ENCODE results near the gene EFNA3.

The EFNA3 gene

DNA sequence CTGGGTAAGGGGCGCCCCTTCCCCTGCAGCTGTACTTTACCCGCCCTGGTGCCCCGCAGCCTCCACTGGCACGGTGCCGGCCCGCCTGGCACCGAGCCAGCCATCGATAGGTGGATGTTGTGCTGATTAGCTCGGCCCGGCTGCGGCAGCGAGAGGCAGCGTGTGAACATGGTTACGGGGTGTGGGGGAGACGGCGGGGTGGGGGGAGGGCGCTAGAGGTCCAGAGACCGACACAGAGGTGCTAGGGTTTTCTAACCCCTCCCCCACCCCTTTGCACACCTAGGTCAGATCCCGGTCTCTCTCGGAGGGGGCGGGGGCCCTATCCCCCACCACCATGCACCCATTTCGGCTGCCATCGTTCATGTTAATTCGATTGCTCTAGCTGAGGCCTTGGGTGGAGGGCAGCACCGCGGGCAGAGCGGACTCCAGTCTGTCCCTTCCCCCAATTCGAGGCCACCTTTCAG is 8.4 kb upstream of the EFNA3 start:
- no peak for DNase-seq

DNA sequence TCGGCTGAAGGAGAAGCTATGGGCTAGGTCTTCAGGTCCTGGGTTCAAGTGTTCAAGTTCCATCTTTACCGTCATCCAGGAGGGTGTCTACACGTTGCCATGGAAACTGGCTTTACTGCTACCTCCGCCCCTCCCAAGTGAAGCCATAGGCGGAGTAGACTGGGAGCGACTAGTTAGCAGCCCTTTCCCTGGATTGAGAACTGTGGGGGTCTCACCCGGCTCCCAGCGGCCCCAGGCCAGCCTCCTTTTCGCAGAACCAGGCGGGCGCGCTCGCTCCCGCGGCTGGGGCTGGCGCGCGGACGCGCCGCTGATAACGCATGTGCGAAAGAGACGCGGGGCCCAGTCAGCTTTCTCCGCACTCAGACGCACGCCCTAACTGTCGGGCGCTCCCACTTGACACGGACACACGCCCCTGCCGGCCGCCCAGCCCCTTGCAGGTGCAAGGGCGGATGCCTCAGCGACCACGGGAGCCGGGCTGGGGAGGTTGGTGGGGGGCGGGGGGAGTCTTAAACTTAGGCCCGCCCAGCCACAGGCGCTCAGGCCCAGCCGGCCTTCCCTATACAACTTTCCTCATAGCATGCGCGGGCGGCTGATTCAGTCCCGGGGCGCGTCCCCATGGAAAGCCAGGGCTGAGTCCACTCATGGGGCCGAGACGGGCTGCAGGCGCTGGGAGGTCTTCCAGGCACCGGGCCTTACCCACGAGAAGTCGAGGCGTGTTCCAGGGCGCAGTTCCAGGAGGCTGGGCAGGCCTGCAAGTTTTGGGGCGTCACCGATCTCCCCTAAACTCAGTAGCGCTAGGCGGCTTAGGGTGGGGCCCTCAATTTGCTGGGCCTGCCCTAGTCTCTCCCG is 7.7 kb upstream of the EFNA3 start:
- DNase-seq: no peak

DNA sequence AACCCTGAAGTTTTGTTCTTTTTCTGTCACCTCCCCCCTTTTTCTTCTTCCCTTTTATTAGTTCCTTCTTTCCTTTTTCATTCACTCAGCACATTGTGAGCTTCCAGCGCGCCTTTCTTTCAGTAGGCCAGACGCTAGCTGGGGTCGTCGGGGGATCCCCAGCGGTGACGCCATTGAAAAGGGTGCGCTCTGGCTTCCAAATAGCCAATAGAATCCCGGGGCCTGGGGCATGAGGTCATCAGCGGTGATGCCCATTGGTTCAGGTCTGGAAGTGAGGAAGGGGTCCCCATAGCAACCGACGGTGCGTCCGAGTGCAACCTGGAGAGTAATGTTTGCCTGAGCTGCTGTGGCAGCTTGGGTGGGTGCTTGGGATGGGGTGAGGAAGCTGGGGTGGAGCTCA is 6.9 kb upstream of the EFNA3 start:
- DNase-seq: no peak

DNA sequence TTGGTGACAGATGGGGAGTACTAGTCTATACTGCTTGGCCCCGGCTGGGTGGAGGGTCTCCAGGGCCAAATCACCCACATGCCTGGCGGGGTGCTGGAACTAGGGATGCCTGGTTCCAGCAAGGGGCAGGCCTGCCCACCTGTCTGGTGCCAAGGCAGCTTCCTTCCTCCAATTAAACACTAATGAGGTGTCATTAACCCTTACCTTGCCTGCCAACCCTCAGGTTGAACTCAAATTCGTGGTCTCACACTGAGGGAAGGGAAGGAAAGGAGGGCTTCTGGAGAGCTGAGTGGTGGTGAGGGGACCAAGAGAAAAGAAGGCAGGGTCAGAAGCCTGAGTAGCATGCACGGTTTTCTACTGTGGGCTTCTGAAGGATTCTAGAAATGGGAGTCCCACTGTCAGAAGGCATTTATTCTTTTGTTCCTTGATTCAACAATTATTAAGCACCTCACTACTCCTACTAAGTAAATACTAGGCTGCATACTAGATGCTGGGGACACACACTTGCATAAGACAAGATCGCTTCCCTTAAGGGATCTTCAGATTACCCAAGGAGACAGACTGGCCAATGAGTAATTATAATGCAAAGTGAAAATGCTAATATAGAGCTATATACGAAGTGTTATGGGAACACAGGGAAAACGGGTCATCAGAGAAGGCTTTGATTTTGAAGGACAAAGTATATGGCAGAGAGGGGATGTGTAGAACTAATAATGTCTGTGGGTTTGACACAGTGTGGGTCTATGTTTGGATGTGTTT is 5.9 kb upstream of the EFNA3 start:
- DNase-seq: no peak

DNA sequence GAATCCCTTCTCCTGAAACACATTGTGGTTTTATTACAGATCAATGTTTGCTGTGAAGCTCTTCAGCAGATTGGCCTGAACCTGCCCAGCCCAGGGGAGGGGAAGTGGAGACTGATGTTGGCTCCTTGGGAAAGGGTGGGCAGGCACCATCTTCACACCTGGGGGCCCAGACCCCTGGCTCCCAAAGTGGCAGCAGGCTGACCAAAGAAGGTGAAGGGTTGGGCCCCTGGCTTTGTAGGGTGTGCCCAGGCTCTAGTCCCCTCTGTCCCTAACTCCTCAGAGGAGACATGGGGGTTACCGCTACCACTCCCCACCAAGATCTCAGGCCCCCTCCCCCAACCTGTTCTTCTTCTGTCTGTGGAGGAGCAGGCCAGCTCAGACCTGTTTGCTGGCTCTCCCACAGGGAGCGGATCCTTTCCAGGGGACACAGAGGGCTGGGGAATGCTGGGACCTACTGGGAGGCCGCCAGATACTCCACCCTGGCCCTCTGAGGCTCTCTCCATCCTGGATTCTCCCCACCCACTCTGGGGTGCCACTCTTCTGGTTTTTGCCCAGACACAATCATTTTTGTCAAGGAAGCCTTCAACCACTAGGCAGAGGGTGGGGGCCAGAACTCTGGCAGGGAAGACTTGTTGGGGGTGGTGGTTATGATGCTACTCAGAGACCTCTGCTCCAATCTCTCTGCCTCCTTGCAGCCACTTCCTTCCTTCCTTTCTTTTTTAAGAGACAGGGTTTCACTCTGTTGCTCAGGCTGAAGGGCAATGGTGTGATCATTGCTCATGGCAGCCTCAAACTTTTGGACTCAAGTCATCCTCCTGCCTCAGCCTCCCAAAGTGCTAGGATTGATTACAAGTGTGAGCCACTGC is 5.0 kb upstream of the EFNA3 start:
- no peak for DNase-seq

DNA sequence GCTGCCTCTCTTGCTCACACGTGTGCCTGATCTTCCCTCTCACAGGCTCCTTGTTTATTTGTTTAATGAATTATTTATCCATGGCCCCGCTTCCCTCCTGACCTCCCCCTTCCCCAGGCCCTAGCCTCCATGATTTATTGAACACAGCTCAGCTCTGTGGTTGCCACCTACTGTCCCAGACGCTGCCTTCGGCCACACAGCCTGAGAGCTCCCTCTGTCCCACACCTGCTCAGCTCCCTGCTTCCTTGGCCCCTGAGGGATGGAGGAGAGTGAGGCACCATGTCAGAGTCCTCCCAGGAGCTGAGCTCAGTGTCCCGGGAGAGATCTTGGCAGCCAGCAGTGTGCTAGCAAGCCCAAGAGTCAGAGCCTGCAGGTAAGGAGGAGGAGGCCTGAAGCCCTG is 3.1 kb upstream of the EFNA3 start:
- DNase-seq: no peak

DNA sequence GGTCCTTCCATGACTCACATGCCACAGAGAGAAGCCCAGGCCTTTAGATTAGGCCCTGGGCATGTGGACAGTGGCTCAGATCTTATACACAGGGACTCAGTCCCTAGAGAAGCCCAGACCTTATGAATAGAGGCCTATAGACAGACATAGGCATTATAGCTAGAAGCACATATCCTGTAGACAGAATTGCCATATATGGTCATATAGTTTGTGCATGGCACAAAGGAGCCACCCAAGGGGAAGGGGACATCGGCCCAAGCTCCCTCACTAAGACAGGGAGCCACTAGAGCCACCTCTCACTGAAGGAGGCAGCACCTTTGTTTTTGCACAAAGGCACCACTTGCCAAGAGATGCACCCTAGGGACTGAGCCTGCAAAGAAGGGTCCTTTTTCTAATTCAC is 2.3 kb upstream of the EFNA3 start:
- DNase-seq: no peak

DNA sequence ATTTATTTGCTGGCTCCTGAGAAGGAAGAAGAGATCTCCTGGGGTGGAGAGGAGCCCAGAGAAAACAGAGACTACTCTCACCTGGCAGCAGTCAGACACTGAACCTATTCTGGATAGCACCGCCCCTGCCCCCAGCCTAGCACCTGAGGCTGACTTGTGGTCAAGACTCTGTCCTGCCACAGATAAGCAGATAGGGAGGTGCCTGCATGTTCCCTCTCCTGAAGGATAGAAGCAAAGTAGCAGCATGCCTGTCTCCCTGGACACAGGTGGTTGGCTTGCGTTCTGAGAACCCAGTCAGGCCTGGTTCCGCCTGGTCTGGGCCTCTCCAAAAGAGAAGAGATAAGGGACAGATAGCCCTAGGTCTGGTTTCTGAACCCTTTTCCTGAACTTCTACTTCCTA is 1.3 kb upstream of the EFNA3 start:
- no peak for DNase-seq

DNA sequence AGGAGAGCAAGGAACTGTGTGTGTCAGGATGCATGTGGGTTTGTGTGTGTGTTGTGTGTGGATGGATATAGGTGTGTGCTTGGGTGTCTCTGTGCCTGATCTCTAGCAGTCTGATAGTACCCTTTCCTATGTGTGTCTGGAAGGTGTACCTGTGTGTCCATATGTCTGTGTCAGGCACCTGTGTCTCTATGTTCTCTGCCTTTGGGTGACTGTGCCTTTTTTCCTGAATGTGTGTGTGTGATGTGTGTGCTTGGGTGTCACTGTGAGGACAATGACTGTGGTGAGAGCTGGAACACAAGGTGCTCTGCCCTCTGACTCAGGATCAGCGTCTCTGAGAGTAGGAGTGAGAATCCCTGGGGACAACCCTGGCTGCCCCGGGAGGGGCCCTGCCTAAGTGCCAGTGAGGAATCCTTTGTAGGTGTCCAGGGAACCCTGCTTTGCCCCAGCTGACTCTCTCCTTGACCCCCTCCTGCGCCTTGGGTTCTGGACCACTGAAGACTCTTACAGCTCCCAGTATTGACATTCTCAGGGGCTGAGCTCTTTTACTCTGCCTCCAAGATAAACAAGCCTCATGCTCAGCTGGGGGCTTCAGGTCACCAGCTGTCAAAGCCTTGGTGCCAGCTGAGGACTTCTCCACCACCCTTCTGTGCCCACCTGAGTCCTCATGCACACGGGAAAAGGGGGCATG is 735 bp upstream of the EFNA3 start:
- DNase-seq: no peak

DNA sequence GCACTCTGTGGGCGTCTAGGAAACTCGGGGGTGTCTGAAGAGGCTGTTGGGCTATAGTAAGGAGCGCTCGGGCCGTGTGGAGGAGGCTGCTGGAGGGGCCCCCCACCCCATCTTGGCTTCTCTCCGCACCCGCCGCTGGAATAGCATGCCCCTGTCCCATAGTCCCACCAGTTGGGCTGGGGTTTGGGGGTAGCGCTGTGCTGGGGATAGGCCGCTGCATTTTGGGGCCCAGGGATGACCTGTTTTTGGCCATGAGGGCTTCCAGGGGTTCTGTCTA is 511 bp downstream of the EFNA3 start:
- DNase-seq: no peak

DNA sequence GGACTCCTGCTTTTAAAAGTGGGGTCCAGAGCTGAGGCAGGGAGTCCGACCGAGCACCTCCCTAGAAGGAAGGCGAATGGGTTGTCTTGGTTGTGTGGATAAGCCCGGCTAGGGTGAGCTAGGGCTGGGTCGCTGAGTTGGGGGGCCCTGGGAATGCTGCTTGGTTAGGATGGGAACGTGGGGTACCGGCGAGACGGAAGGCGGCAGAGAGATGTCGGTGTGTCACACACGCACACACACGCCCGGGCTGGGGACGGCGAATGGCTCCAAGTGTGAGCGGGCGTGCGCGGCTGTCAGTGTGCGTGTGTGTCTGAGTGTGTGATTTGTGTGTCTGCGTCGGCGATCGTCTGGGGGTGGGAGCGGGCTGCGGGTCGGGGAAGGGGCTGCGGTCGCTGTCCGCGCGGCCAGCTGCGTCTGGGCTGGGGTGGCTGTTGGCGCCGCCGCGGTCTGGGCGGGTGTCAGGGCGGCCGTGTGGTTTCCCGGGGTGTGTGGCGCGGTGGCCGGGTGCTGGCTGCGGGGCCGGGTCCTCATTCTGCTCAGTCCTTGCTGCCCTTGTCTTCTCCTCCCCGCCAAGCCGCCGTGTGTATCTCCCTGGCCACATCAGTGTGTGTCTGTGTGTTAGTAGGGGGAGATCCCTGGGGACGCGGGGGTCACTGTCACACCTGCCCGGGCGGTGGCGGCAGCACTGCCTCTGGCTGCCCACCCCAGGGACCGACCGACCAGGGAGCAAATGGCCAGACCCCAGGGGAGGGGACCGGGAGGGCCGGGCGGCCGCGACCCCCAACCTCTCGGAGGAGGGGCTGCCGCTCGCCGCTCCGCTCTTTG is 1.1 kb downstream of the EFNA3 start:
- no peak for DNase-seq

DNA sequence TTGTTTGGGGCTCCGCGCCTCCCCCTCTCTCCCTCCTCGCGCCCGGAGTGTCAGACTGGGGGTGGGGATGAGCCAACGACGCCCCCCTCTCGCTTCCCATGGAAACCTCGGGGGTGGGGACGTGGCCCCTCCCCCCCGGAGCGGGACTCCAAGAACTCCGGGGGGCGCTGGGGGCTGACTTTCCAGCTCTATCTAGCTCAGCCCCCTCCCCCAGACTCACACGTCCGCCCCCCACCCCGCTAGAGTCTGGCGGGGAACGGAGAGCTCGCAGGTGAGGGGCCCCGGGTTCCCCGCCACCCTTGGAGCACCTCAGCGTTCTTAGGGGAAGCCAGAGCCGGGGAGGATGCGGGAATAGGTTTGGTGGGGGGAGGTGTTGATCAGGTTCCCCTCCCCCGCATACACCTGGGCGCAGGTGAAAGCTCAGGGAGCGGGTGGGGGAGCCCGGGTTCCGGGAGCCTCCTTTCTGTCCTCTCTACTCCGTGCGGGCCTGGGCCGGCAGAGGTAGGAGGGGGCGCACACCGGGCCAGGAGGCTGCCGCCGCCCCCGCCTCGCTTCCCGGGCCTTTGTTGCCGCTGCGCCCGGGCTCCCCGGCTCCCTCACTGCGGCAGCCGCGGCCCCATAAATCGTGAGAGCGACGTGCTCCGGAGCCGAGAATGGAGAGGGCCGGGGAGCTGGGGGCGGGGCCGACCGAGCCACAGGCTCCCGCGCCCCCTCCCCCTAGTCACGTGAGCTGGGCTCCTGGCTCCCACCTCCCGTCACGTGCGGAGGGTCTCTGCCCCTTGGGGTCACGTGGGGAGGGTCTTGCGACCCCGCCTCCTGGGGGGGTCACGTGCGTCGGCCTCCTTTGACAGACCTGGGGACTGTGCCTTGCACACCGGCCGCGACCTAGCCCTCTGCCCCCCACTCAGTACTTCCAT is 1.9 kb downstream of the EFNA3 start:
- peak; percentile 74 for DNase-seq

DNA sequence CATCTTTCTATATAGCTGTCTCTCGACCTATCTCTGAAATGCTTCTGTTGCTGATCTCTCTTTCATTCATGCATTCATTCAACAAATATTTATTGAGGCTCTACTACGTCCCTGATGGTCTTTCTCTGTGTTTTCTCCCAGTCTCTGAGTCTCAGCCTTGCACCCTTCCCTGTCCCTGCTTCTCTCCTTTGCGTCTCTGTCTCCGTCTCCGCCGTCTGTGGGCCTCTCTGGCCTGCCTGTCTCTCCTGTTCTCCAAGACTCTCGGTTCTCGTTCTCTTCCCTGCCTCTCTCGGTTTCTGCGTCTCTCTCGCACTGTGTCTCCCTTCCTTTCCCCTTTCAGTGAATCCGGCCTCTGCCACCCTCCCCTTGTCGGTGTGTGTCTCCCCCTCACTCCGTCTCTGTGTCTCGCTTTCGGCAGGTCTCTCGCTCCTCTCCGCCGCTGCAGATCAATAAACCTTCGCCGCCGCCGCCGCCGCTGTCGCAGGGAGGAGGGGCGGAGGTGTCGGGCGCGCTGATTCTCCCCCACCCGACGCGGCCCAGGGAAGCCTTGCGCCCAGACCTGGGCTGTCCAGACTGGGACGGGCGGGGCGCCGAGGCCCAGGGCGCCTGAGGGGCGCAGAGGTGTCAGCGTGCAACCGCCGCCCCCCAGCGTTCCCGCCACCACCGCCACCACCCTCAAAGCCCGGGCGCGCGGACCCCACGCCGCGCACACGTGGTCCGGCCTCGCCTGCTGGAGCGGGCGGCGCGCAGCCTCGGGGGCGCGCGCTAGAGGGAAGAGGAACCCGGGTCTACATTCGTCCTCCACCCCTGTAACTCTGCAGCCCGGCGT is 3.0 kb downstream of the EFNA3 start:
- no peak for DNase-seq

DNA sequence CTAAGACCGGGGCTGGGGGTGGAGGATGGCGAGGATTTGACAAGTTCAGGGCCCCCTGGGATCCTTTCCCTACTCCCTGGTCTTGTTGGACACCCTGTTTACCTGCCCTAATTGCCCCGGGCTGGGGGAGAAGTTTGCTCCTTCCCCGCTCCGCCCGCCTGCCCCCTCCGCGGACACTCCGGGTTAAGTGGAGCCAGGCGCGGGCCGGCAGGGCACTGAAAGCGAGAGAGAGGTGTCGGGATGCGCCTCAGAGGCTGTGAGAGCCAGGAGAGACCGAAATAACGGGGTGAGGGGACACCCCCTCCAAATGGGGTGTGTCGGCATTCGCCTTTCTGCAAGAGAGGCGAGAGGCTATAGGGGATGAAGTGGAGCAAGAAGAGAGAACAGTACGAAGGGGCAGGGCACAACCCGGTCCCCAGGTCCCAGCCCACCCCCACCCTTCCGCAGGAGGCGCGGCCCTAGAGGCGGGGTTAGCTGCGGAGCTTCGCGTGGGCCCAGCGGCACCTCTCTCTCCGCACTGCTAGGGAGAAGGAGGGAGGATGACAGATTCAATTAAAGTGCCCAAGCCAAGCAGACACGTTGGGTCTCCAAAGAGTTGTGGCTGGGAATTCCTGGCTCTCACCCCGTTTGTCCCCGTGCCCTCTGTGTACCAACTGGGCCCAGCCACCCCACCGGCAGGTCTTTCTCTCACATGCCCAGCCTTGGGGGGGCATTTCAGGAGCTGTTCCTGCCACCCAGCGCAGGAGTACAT is 3.8 kb downstream of the EFNA3 start:
- no peak for DNase-seq

DNA sequence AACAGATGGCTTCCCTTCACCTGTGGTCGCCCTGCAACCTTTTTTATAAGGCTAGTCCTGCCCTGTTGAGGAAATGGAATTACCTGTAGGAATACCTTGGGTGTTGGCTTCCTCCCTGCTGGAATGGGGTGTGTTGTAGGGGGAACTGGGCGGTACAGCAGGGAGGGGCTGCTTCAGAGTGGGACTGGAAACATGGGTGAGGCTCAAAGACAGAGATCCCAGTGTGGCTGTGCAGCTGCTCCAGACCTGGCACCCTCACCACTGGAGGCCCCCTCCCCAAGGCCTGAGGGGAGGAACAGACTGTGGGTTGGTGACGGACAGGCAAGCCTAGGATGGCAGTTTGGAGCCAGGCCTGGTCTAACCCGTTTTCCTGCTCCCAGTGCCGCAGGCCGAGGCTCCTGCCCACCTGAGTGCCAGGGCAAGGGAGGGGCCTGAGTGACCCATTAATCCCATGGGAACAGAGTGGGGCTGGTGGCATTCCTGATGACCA is 4.5 kb downstream of the EFNA3 start:
- no peak for DNase-seq

DNA sequence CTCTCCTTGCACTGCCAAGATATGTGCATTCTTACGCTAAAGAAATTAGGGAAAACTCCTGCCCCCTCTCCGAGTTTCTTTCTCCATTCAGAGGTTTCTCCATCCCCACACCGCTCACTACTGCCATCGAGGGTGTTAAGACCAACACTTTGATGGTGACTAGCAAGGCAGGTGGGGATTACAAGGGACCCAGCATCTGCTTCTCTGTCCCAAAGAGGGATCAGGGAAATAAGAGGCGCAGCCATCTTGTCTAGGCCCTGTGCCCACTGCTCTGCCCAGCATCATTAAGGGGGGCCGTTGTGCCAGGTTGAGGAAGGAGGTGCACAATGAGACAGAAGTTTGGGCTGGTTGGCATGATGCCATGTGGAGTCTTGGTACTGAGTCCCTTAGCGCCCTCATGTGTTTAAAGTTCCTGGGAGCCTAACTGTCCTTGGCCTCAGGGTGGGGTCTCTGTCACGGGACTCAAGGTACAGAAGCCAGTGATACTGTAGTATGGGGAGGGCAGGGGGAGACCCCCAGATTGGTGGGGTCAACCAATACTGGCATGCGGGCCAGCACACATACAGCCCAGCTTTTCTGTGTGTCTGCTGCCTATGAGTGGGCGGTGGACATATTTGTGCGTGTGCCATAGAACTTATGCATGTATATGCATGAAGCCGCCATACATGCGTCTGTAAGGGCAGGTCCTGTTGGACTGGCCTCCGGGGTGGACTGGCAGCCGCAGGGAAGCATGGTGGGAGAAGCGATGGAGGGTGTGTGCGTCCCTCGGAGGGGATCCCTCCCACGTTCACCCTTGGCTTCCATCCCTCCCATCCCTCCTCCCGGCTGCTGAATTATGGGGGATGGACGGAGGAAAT is 5.5 kb downstream of the EFNA3 start:
- DNase-seq: no peak

DNA sequence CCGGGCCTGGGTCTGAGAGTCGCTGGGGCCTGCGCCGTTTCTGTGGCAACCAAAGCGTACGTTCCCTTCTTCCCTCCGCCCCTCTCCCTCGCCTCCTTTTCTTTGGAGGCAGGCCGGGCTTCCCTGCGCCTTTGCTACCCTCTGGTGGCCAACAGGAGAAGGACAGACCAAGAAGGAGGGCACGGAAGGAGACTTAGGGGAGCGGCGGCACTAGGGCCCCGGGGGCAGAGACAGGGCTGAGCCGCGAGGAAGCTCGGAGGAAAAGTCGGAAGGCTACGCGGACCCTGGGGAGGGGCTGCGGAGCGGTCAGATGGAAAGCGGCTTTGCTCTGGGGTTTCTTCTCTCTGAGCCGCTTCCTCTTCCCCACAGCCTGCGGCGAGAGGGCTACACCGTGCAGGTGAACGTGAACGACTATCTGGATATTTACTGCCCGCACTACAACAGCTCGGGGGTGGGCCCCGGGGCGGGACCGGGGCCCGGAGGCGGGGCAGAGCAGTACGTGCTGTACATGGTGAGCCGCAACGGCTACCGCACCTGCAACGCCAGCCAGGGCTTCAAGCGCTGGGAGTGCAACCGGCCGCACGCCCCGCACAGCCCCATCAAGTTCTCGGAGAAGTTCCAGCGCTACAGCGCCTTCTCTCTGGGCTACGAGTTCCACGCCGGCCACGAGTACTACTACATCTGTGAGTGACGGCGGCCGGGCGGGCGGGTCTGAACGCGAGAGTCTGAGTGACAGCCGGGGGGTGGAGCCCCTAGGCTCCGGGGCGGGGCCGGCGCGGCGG is 6.3 kb downstream of the EFNA3 start:
- peak; percentile 98 for DNase-seq
